Ishikawa (cell line): ENCODE measurements around the gene UNC80.

ENCODE experiments used
- CEBPB ChIP-seq: IDR thresholded peaks from 2 replicates; pipeline ENCODE4 v1.6.1; 2012
- EGR1 ChIP-seq: IDR thresholded peaks from 2 replicates; pipeline ENCODE4 v1.6.1; 2012
- RAD21 ChIP-seq: IDR thresholded peaks from 2 replicates; pipeline ENCODE4 v1.6.1; 2012; ENCODE audit warnings: low read depth

DNA sequence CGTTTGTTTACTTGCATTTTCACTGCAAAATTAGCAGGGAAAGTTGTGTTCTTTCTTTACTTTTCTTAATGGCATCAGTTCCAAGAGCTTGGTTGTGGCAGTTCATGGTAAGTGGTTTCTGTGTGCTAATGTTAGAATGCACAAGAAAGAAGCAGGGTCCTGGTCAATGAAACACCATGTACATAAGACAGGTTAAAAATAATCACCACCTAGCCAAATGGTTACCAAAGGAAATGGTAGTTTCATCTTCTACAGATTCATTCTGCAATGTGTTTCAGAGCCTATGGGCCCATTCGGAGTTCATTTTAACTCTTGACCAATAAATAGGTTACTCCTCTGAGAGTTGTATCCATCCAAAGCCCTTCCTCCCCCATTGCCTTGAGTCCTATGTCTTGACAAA is 212.7 kb downstream of the UNC80 start:
- TF ChIP-seq CEBPB (no peak), EGR1 (no peak), RAD21 (no peak)
